Astrocyte (in vitro differentiated cells and primary cell): ENCODE results near the gene HOXB6. TPM values are rescaled to one million over a fixed set of nuclear protein-coding genes. Genes with fewer than 3 reads are reported as not detected.

Source experiments
- DNase-seq: peaks from one replicate; pipeline ENCODE4 v3.0.0-alpha.2; 2010; ENCODE audit warnings: low read depth
- FAIRE-seq: peaks from 2 replicates; lab custom pipeline; 2011; peaks lifted over from hg19 to GRCh38; lab: Jason Lieb, UNC
- H2AFZ ChIP-seq: 2 replicates; pipeline ENCODE4 v1.6.0; 2012; ENCODE audit warnings: low read depth, low read length, inconsistent platforms
- H3K27ac ChIP-seq: 2 replicates; pipeline ENCODE4 v1.5.1; 2011; ENCODE audit warnings: low read depth, low read length, inconsistent platforms
- H3K27me3 ChIP-seq: 2 replicates; pipeline ENCODE4 v1.6.0; 2011; ENCODE audit warnings: low read length, inconsistent platforms; ENCODE audit not compliant: insufficient read depth
- H3K36me3 ChIP-seq: 2 replicates; pipeline ENCODE4 v1.5.1; 2011; ENCODE audit warnings: low read length, inconsistent platforms; ENCODE audit not compliant: insufficient read depth
- H3K4me1 ChIP-seq: 2 replicates; pipeline ENCODE4 v1.5.1; 2011; ENCODE audit warnings: low read length, inconsistent platforms; ENCODE audit not compliant: insufficient read depth
- H3K4me2 ChIP-seq: 2 replicates; pipeline ENCODE4 v1.6.0; 2012; ENCODE audit warnings: low read length, inconsistent platforms
- H3K4me3 ChIP-seq: 2 replicates; pipeline ENCODE4 v1.5.1; 2011; ENCODE audit warnings: low read depth, mild to moderate bottlenecking, low read length, inconsistent platforms; ENCODE audit not compliant: insufficient read depth
- H3K79me2 ChIP-seq: 2 replicates; pipeline ENCODE4 v1.6.0; 2012; ENCODE audit warnings: mild to moderate bottlenecking, low read length, inconsistent platforms; ENCODE audit not compliant: insufficient read depth
- H3K9ac ChIP-seq: 2 replicates; pipeline ENCODE4 v1.6.0; 2012; ENCODE audit warnings: mild to moderate bottlenecking, low read length, inconsistent platforms
- H3K9me3 ChIP-seq: 2 replicates; pipeline ENCODE4 v1.5.1; 2012; ENCODE audit warnings: low read depth, mild to moderate bottlenecking, low read length, inconsistent platforms; ENCODE audit not compliant: insufficient read depth
- H4K20me1 ChIP-seq: 2 replicates; pipeline ENCODE4 v1.6.0; 2012; ENCODE audit warnings: low read length, inconsistent platforms; ENCODE audit not compliant: insufficient read depth
- H3K27ac Mint-ChIP-seq: one replicate; pipeline ENCODE4 v1.8.0; 2021; ENCODE audit warnings: mild to moderate bottlenecking, mixed read lengths; ENCODE audit not compliant: unreplicated experiment
- H3K27me3 Mint-ChIP-seq: one replicate; pipeline ENCODE4 v1.8.0; 2021; ENCODE audit warnings: low read depth, mixed read lengths; ENCODE audit not compliant: unreplicated experiment
- H3K36me3 Mint-ChIP-seq: one replicate; pipeline ENCODE4 v1.8.0; 2021; ENCODE audit warnings: low read depth, mixed read lengths; ENCODE audit not compliant: unreplicated experiment
- H3K4me1 Mint-ChIP-seq: one replicate; pipeline ENCODE4 v1.8.0; 2021; ENCODE audit warnings: low read depth, mixed read lengths; ENCODE audit not compliant: unreplicated experiment
- H3K4me3 Mint-ChIP-seq: one replicate; pipeline ENCODE4 v1.8.0; 2021; ENCODE audit warnings: mild to moderate bottlenecking, moderate library complexity, mixed read lengths; ENCODE audit not compliant: unreplicated experiment
- H3K9me3 Mint-ChIP-seq: one replicate; pipeline ENCODE4 v1.8.0; 2021; ENCODE audit warnings: mild to moderate bottlenecking, mixed read lengths; ENCODE audit not compliant: unreplicated experiment
- CTCF ChIP-seq: IDR thresholded peaks from 2 replicates; pipeline ENCODE4 v1.5.1; 2011; ENCODE audit warnings: low read depth, mild to moderate bottlenecking, inconsistent platforms, low read length, moderate library complexity; ENCODE audit not compliant: insufficient read depth
- EZH2 ChIP-seq: IDR thresholded peaks from 2 replicates; pipeline ENCODE4 v1.6.1; 2012; ENCODE audit warnings: mild to moderate bottlenecking, low read length, inconsistent platforms; ENCODE audit not compliant: insufficient read depth
- total RNA-seq: library from RNA; stranded (reverse); gene quantifications from 2 replicates; pipeline ENCODE4 v1.2.1, GENCODE V29; 2021

HOXB6 gene
- total RNA-seq, 1 donor from 2014 or later = not detected

GRCh38 chr17:48639982-48640857 is 35.4 kb upstream of the HOXB6 start:
- Histone ChIP-seq H2AFZ (no peak overlapping the region), H3K4me3 (no peak overlapping the region), H3K4me1 (no peaks in the 10 kb centered on the region), H3K27ac (no peak overlapping the region), H3K27me3 (peaks cover 100% of the 10 kb centered on the region), H3K9me3 (peaks cover 10% of the 10 kb centered on the region), H3K79me2 (no peaks in the 10 kb centered on the region), H3K9ac (no peak overlapping the region), H4K20me1 (peaks cover 6% of the 10 kb centered on the region), H3K4me2 (no peak overlapping the region), H3K36me3 (no peaks in the 10 kb centered on the region)
- FAIRE-seq (no peak), DNase-seq (no peak)
- H3K27me3 Mint-ChIP-seq = peaks cover 98% of the 10 kb centered on the region
- H3K27ac Mint-ChIP-seq = no peak overlapping the region
- H3K36me3 Mint-ChIP-seq = peaks cover 4% of the 10 kb centered on the region
- H3K9me3 Mint-ChIP-seq = peaks cover 11% of the 10 kb centered on the region
- peaks cover 5% of the 10 kb centered on the region for H3K4me1 Mint-ChIP-seq
- TF ChIP-seq CTCF (no peak), EZH2 (no peak)
- H3K4me3 Mint-ChIP-seq = no peak overlapping the region

GRCh38 chr17:48639136-48639535 is 34.4 kb upstream of the HOXB6 start:
- Histone ChIP-seq H3K4me1 (no peaks in the 10 kb centered on the region), H3K27me3 (peaks cover 100% of the 10 kb centered on the region), H3K9ac (no peak overlapping the region), H3K79me2 (no peaks in the 10 kb centered on the region), H3K36me3 (no peaks in the 10 kb centered on the region), H3K9me3 (peaks cover 10% of the 10 kb centered on the region), H4K20me1 (peaks cover 6% of the 10 kb centered on the region), H2AFZ (no peak overlapping the region), H3K4me3 (no peak overlapping the region), H3K4me2 (no peak overlapping the region), H3K27ac (no peak overlapping the region)
- Mint-ChIP-seq H3K27me3 (peaks cover 98% of the 10 kb centered on the region), H3K4me1 (peaks cover 5% of the 10 kb centered on the region), H3K4me3 (no peak overlapping the region), H3K9me3 (peaks cover 14% of the 10 kb centered on the region), H3K27ac (no peak overlapping the region), H3K36me3 (peaks cover 4% of the 10 kb centered on the region)
- FAIRE-seq (no peak), DNase-seq (no peak)
- TF ChIP-seq CTCF (no peak), EZH2 (no peak)
